Hepatocyte (in vitro differentiated cells): ENCODE measurements around the gene TMEM182. TPM values are rescaled to one million over a fixed set of nuclear protein-coding genes. Genes with fewer than 3 reads are reported as not detected.

Experiments used
- DNase-seq: peaks from one replicate; pipeline ENCODE4 v3.0.0-alpha.2; 2016; ENCODE audit warnings: low spot score
- H2AFZ ChIP-seq: fragments of 200-600 bp; sonication (generic); 2 replicates; pipeline ENCODE4 v1.6.0; 2016; ENCODE audit warnings: antibody characterized with exemption, mild to moderate bottlenecking
- H3K27ac ChIP-seq: fragments of 200-600 bp; sonication (generic); 2 replicates; pipeline ENCODE4 v1.5.1; 2016; ENCODE audit warnings: mild to moderate bottlenecking
- H3K27me3 ChIP-seq: fragments of 200-600 bp; sonication (generic); 2 replicates; pipeline ENCODE4 v1.6.1; 2016
- H3K36me3 ChIP-seq: fragments of 200-600 bp; sonication (generic); replicated peaks from 2 replicates; pipeline ENCODE4 v1.5.1; 2016; ENCODE audit warnings: low read depth; ENCODE audit not compliant: insufficient read depth
- H3K4me1 ChIP-seq: fragments of 200-600 bp; sonication (generic); 2 replicates; pipeline ENCODE4 v1.5.1; 2016; ENCODE audit warnings: mild to moderate bottlenecking, moderate library complexity; ENCODE audit not compliant: insufficient read depth
- H3K4me2 ChIP-seq: fragments of 200-600 bp; sonication (generic); 2 replicates; pipeline ENCODE4 v1.6.0; 2016
- H3K4me3 ChIP-seq: fragments of 200-600 bp; sonication (generic); 2 replicates; pipeline ENCODE4 v1.5.1; 2016; ENCODE audit warnings: mild to moderate bottlenecking
- H3K79me2 ChIP-seq: fragments of 200-600 bp; sonication (generic); 2 replicates; pipeline ENCODE4 v1.6.0; 2017; ENCODE audit warnings: mild to moderate bottlenecking
- H3K9me2 ChIP-seq: fragments of 200-600 bp; sonication (generic); replicated peaks from 2 replicates; pipeline ENCODE4 v1.6.0; 2017; ENCODE audit warnings: mild to moderate bottlenecking; ENCODE audit not compliant: insufficient read depth
- H3K9me3 ChIP-seq: fragments of 200-600 bp; sonication (generic); 2 replicates; pipeline ENCODE4 v1.5.1; 2016; ENCODE audit warnings: low read depth, mild to moderate bottlenecking
- H4K20me1 ChIP-seq: fragments of 200-600 bp; sonication (generic); 2 replicates; pipeline ENCODE4 v1.6.0; 2016; ENCODE audit warnings: mild to moderate bottlenecking; ENCODE audit not compliant: insufficient read depth, poor library complexity, severe bottlenecking
- CTCF ChIP-seq: fragments of 200-600 bp; sonication (generic); IDR thresholded peaks from 2 replicates; pipeline ENCODE4 v1.5.1; 2016; ENCODE audit warnings: antibody characterized with exemption, mild to moderate bottlenecking; ENCODE audit not compliant: poor library complexity
- EZH2 ChIP-seq: fragments of 200-600 bp; sonication (generic); IDR thresholded peaks from 2 replicates; pipeline ENCODE4 v1.6.1; 2016; ENCODE audit warnings: antibody characterized with exemption, mild to moderate bottlenecking, borderline replicate concordance
- EZH2phosphoT487 ChIP-seq: fragments of 200-600 bp; sonication (generic); IDR thresholded peaks from one replicate; pipeline ENCODE4 v1.6.1; 2018; ENCODE audit warnings: antibody characterized with exemption, mild to moderate bottlenecking, low read depth, moderate library complexity; ENCODE audit not compliant: unreplicated experiment, severe bottlenecking
- WGBS: methylation state at CpG from one replicate; pipeline ENCODE4 v1.1.6; 2016; ENCODE audit warnings: low lambda C conversion rate; ENCODE audit errors: missing lambda C conversion rate; 5-methylcytosine and 5-hydroxymethylcytosine counted together
- polyA plus RNA-seq: library from polyadenylated mRNA; unstranded; fragments of >200 nt; fragmentation: Nextera tagmentation; extraction: Ambion mirVana; gene quantifications from 2 replicates; pipeline ENCODE4 v1.2.1, GENCODE V29; 2016
- total RNA-seq: library from RNA; depleted of rRNA; stranded (reverse); fragments of >200 nt; gene quantifications from 2 replicates; pipeline ENCODE4 v1.2.3, GENCODE V29; 2014

The TMEM182 gene
- total and polyA plus RNA-seq, 2 experiments from 2014 or later = 3.3 to 5.1 TPM

DNA sequence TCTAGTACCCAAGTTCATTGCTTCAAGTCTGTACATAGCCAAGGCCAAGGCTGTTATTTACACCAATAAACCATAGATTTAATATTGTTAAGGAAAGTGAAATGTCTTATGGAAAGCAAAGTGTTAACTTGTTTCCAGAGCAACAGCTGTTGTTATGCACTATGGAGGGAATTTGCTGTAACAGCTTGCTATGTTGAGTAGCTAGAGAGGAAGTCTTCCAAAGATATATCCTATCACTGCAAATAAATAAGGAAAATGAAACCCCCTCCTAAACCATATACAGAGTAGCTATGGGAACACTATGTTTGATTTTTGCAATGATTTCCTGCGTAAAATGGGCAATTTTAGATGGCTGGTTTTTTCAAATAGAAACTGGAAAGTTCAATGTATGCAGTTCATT lies 21.1 kb downstream of the TMEM182 start:
- H3K4me1 ChIP-seq = no peaks in the 10 kb centered on the region
- H3K27me3 ChIP-seq = no peaks in the 10 kb centered on the region
- no peak overlapping the region for H3K4me3 ChIP-seq
- no peaks in the 10 kb centered on the region for H3K79me2 ChIP-seq
- no peak overlapping the region for H3K4me2 ChIP-seq
- H2AFZ ChIP-seq = no peak overlapping the region
- DNase-seq = no peak
- no peaks in the 10 kb centered on the region for H3K36me3 ChIP-seq
- H3K9me2 ChIP-seq = no peaks in the 10 kb centered on the region
- TF ChIP-seq CTCF = no peak
- no peak for TF ChIP-seq EZH2
- no peak for TF ChIP-seq EZH2phosphoT487
- no peak overlapping the region for H3K27ac ChIP-seq
- WGBS = 93% methylated on average over 1 of the region's 1 CpG
- H4K20me1 ChIP-seq = no peaks in the 10 kb centered on the region
- no peaks in the 10 kb centered on the region for H3K9me3 ChIP-seq

DNA sequence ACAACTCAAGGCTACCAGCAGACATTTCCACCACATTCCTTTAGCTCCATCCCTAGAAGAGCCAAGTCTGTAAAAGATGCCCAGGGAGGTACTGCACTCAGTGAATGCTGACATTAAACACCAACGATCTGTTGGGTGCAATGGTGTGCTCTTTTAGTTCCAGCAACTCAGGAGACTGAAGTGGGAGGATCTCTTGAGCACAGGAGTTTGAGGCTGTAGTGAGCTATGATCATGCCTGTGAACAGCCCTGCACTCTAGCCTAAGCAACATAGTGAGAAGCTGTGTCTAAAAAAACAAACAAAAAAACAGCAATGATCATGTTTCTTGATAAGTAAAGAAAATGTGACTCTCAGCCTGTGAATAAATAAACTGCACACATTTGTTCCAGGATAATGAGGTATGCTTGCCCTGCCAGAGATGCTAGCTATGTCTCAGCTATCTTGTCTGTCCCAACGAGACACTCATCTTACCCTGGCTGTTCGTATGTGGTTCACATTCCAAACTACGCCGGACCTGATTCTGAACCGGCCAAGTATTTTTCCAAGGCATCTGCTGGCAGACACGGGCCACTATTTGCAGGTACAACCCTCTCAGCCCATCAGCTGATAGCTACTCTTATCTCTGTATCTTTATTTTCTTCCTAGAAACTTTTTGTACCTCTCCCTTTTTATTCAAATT lies 21.8 kb downstream of the TMEM182 start:
- no peak overlapping the region for H3K4me2 ChIP-seq
- TF ChIP-seq CTCF (no peak), EZH2phosphoT487 (no peak), EZH2 (no peak)
- H3K27me3 ChIP-seq = no peaks in the 10 kb centered on the region
- H2AFZ ChIP-seq = no peak overlapping the region
- H4K20me1 ChIP-seq = no peaks in the 10 kb centered on the region
- H3K4me1 ChIP-seq = no peaks in the 10 kb centered on the region
- no peaks in the 10 kb centered on the region for H3K79me2 ChIP-seq
- H3K9me3 ChIP-seq = no peaks in the 10 kb centered on the region
- no peaks in the 10 kb centered on the region for H3K36me3 ChIP-seq
- H3K27ac ChIP-seq = no peak overlapping the region
- WGBS = 84% methylated on average over 7 of the region's 7 CpGs
- DNase-seq = no peak
- no peak overlapping the region for H3K4me3 ChIP-seq
- H3K9me2 ChIP-seq = no peaks in the 10 kb centered on the region

DNA sequence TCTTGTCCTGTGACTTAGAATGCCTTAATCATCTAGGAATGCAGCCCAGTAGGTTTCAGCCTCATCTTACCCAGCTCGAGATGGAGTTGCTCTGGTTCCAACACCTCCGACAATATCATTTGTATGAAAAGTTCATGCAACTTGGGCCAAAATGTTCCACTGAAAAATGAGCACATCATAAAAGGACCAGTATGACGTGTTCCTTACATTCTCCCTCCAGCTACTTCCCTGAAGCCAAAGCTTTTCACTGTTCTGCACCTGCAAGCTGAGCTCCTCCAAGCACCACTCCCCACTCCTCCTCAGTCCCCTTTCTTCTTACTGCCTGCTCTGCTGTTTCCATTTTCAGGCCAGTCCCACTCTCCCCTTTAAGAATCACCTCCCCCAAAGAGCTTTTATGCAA lies 23.1 kb downstream of the TMEM182 start:
- Histone ChIP-seq H3K9me3 (no peaks in the 10 kb centered on the region), H3K4me1 (no peaks in the 10 kb centered on the region), H4K20me1 (no peaks in the 10 kb centered on the region), H3K27me3 (no peaks in the 10 kb centered on the region), H3K4me2 (no peak overlapping the region), H3K27ac (no peak overlapping the region), H3K36me3 (no peaks in the 10 kb centered on the region), H2AFZ (no peak overlapping the region), H3K79me2 (no peaks in the 10 kb centered on the region), H3K4me3 (no peak overlapping the region), H3K9me2 (no peaks in the 10 kb centered on the region)
- TF ChIP-seq CTCF = no peak
- TF ChIP-seq EZH2 = no peak
- TF ChIP-seq EZH2phosphoT487 = no peak
- no peak for DNase-seq
- 84% methylated on average over 3 of the region's 3 CpGs for WGBS
